Measurements from ENCODE around the gene NUDCD3. TPM values are rescaled to one million over a fixed set of nuclear protein-coding genes. Genes with fewer than 3 reads are reported as not detected.

The NUDCD3 gene
- total RNA-seq, 1 experiment from 2014 or later = 94.6 TPM

GRCh38 chr7:44335184-44335583, 155.3 kb downstream of the NUDCD3 start:
- no peak for DNase-seq (ENCODE audit: low read depth, low spot score)
- ChIA-PET POLR2A (no interaction called here), RAD21 (ENCODE audit: low non-redundant PET in 1 of 2, low total read pairs in 2 of 2, uncharacterized antibody in 2 of 2, unreplicated experiment in 2 of 2) (no interaction called here), CTCF (no interaction called here)
- no peak overlapping the region for H3K4me3 ChIP-seq (replicated peaks in 1 of 2; ENCODE audit: low read depth in 1 of 2, low read length in 2 of 2)
- H3K27ac ChIP-seq (ENCODE audit: low read depth, low read length) = no peak overlapping the region
- no peaks in the 10 kb centered on the region for H4K20me1 ChIP-seq (ENCODE audit: insufficient read depth)
- no peaks in the 10 kb centered on the region for H3K4me1 ChIP-seq (ENCODE audit: control insufficient read depth in 1 of 2, insufficient read depth in 2 of 2, low read length in 2 of 2)
- no peaks in the 10 kb centered on the region for H3K36me3 ChIP-seq (ENCODE audit: control insufficient read depth in 1 of 2, insufficient read depth in 2 of 2, low read length in 2 of 2)
- intact Hi-C loops (cut with micrococcal nuclease) = no loop called here
- H3K27me3 ChIP-seq (ENCODE audit: insufficient read depth, low read length) = no peaks in the 10 kb centered on the region
- no peaks in the 10 kb centered on the region for H3K9me3 ChIP-seq (ENCODE audit: control insufficient read depth in 1 of 2, insufficient read depth in 1 of 2, low read depth in 1 of 2, low read length in 2 of 2)
- H3K79me2 ChIP-seq (ENCODE audit: insufficient read depth, low read length) = no peaks in the 10 kb centered on the region
- H3K4me2 ChIP-seq (ENCODE audit: low read length) = no peak overlapping the region
- H2AFZ ChIP-seq (ENCODE audit: low read depth, low read length, poor library complexity, severe bottlenecking) = no peak overlapping the region
- no TSS peak for BruUV-seq (replicated peaks)
- no peaks in the 10 kb centered on the region for H3K9me2 ChIP-seq (ENCODE audit: insufficient read depth)
- no peak overlapping the region for H3K9ac ChIP-seq (ENCODE audit: low read length)
- ATAC-seq = no peak
- TF ChIP-seq MAX (IDR thresholded peaks at IDR 0.05) (no peak), REST (IDR thresholded peaks at IDR 0.05; ENCODE audit: low read depth) (no peak), ZFX (IDR thresholded peaks at IDR 0.05) (no peak), SRF (IDR thresholded peaks at IDR 0.05; ENCODE audit: low read depth) (no peak)

DNA sequence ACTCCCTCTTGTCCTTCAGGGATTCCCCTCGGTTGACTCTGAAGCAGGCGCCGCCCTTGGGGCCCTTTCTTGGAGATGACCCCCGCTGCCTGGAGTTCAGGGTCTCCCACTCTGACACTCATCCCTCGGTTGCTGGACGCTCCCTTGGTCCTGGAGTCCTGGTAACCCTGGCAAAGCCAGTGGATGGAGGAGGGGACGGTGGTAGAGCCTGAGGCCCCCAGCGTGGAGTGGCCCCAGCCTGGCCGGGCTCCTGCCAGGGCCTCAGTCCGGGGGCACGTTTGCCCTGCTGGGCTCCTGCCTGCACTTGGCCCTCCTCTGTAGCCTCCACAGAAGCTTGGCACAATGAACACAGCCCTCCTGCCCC, 155.7 kb downstream of the NUDCD3 start:
- no peaks in the 10 kb centered on the region for H3K79me2 ChIP-seq (ENCODE audit: insufficient read depth, low read length)
- H3K36me3 ChIP-seq (ENCODE audit: control insufficient read depth in 1 of 2, insufficient read depth in 2 of 2, low read length in 2 of 2) = no peaks in the 10 kb centered on the region
- H4K20me1 ChIP-seq (ENCODE audit: insufficient read depth) = no peaks in the 10 kb centered on the region
- intact Hi-C loops (cut with micrococcal nuclease) = no loop called here
- no peaks in the 10 kb centered on the region for H3K4me1 ChIP-seq (ENCODE audit: control insufficient read depth in 1 of 2, insufficient read depth in 2 of 2, low read length in 2 of 2)
- TF ChIP-seq POLR2AphosphoS5 (IDR thresholded peaks at IDR 0.05; ENCODE audit: low read depth, low read length) (no peak), EZH2 (IDR thresholded peaks at IDR 0.05) (no peak), REST (IDR thresholded peaks at IDR 0.05; ENCODE audit: low read depth) (no peak), CBX3 (IDR thresholded peaks at IDR 0.05; ENCODE audit: low read depth) (no peak)
- no TSS peak for BruUV-seq (replicated peaks)
- H3K9me3 ChIP-seq (ENCODE audit: control insufficient read depth in 1 of 2, insufficient read depth in 1 of 2, low read depth in 1 of 2, low read length in 2 of 2) = no peaks in the 10 kb centered on the region
- ChIA-PET CTCF (no interaction called here), POLR2A (no interaction called here), RAD21 (ENCODE audit: low non-redundant PET in 1 of 2, low total read pairs in 2 of 2, uncharacterized antibody in 2 of 2, unreplicated experiment in 2 of 2) (no interaction called here)
- no peak for ATAC-seq
- no peak overlapping the region for H3K9ac ChIP-seq (ENCODE audit: low read length)
- H3K4me2 ChIP-seq (ENCODE audit: low read length) = no peak overlapping the region
- H3K4me3 ChIP-seq (replicated peaks in 1 of 2; ENCODE audit: low read depth in 1 of 2, low read length in 2 of 2) = no peak overlapping the region
- H2AFZ ChIP-seq (ENCODE audit: low read depth, low read length, poor library complexity, severe bottlenecking) = no peak overlapping the region
- H3K27ac ChIP-seq (ENCODE audit: low read depth, low read length) = no peak overlapping the region
- DNase-seq (ENCODE audit: low read depth, low spot score) = no peak
- no peaks in the 10 kb centered on the region for H3K27me3 ChIP-seq (ENCODE audit: insufficient read depth, low read length)
- H3K9me2 ChIP-seq (ENCODE audit: insufficient read depth) = no peaks in the 10 kb centered on the region
